GM21529 (cell line): Measurements from ENCODE around the gene SFSWAP.
"Not testable (repeated sequence)": the region's sequence is repeated elsewhere in the genome, so short reads cannot be mapped to it uniquely, and the experiment has no call there.

Source experiments
- ATAC-seq: cut with Tn5 transposase; IDR thresholded peaks from one replicate; pipeline ENCODE4 v1.9.1; 2021; ENCODE audit not compliant: unreplicated experiment

The SFSWAP gene

GRCh38 chr12:131679186-131679585, 31.7 kb upstream of the SFSWAP start:
- ATAC-seq: not testable (repeated sequence)

- ATAC-seq: not testable (repeated sequence)
Observed at GRCh38 chr12:131679816-131680215, 31.1 kb upstream of the SFSWAP start.

GRCh38 chr12:131680392-131681256, 30.3 kb upstream of the SFSWAP start:
- ATAC-seq: not testable (repeated sequence)

- ATAC-seq: no peak
Observed at GRCh38 chr12:131681257-131681620, 29.7 kb upstream of the SFSWAP start.

GRCh38 chr12:131681746-131682509, 29.0 kb upstream of the SFSWAP start:
- not testable (repeated sequence) for ATAC-seq

GRCh38 chr12:131682510-131682895, 28.4 kb upstream of the SFSWAP start:
- ATAC-seq: no peak

GRCh38 chr12:131683266-131684014, 27.4 kb upstream of the SFSWAP start:
- no peak for ATAC-seq

- no peak for ATAC-seq
Observed at GRCh38 chr12:131684015-131684725, 26.7 kb upstream of the SFSWAP start.

GRCh38 chr12:131687346-131688125, 23.4 kb upstream of the SFSWAP start:
- no peak for ATAC-seq

GRCh38 chr12:131688131-131688844, 22.6 kb upstream of the SFSWAP start:
- no peak for ATAC-seq

- no peak for ATAC-seq
Observed at GRCh38 chr12:131688845-131689154, 22.1 kb upstream of the SFSWAP start.

- ATAC-seq: no peak
Observed at GRCh38 chr12:131690320-131690719, 20.6 kb upstream of the SFSWAP start.

- no peak for ATAC-seq
Observed at GRCh38 chr12:131692431-131692830, 18.5 kb upstream of the SFSWAP start.

GRCh38 chr12:131693149-131693548, 17.7 kb upstream of the SFSWAP start:
- ATAC-seq: no peak

GRCh38 chr12:131694116-131694838, 16.6 kb upstream of the SFSWAP start:
- no peak for ATAC-seq

GRCh38 chr12:131695968-131696367, 14.9 kb upstream of the SFSWAP start:
- no peak for ATAC-seq

GRCh38 chr12:131698286-131698685, 12.6 kb upstream of the SFSWAP start:
- ATAC-seq: no peak

GRCh38 chr12:131699434-131699833, 11.5 kb upstream of the SFSWAP start:
- ATAC-seq: no peak

- ATAC-seq: no peak
Observed at GRCh38 chr12:131700271-131700670, 10.6 kb upstream of the SFSWAP start.
